HepG2 (cell line): Measurements from ENCODE around the gene UBAC1. TPM values are rescaled to one million over a fixed set of nuclear protein-coding genes. Genes with fewer than 3 reads are reported as not detected.

Source experiments
- ARNT ChIP-seq: fragments of 450-650 bp; IDR thresholded peaks from 2 replicates; pipeline ENCODE4 v1.6.1; 2017
- DPF2 ChIP-seq: sonication (generic); formaldehyde crosslinking; IDR thresholded peaks from 2 replicates; pipeline ENCODE4 v1.4.0; 2020; ENCODE audit warnings: mild to moderate bottlenecking, low read depth, missing genetic modification reagents, borderline replicate concordance
- DR1 ChIP-seq: sonication (generic); formaldehyde crosslinking; IDR thresholded peaks from 2 replicates; pipeline ENCODE4 v1.8.0; 2021; ENCODE audit warnings: mild to moderate bottlenecking, missing genetic modification reagents, inconsistent platforms
- ELF1 ChIP-seq: sonication (generic); formaldehyde crosslinking; IDR thresholded peaks from 2 replicates; pipeline ENCODE4 v1.4.0; 2020; ENCODE audit warnings: missing genetic modification reagents
- EP300 ChIP-seq, 3 experiments: sonication (generic) in 1 of 3; formaldehyde crosslinking in 1 of 3; IDR thresholded peaks; 2 replicates each; pipeline versions ENCODE4 v1.5.1 to v1.6.1; 2011 to 2020; ENCODE audit warnings: low read depth in 2 of 3, low read length in 2 of 3, borderline replicate concordance in 1 of 3, improper control_type of control experiment in 1 of 3, mild to moderate bottlenecking in 1 of 3, missing genetic modification reagents in 1 of 3, moderate library complexity in 1 of 3
- GTF3A ChIP-seq: sonication (generic); formaldehyde crosslinking; conservative IDR thresholded peaks from 2 replicates; pipeline ENCODE4 v1.4.0; 2020; ENCODE audit warnings: mild to moderate bottlenecking, missing genetic modification reagents
- KLF6 ChIP-seq: IDR thresholded peaks from 2 replicates; pipeline ENCODE4 v1.8.0; 2016; ENCODE audit warnings: missing biosample characterization, missing genetic modification reagents
- NR2F1 ChIP-seq, 2 experiments: fragments of 450-650 bp in 1 of 2; formaldehyde crosslinking in 1 of 2; IDR thresholded peaks; 2 replicates each; pipeline versions ENCODE4 v1.5.0 to v1.6.1; 2016 to 2020; ENCODE audit warnings: mild to moderate bottlenecking in 1 of 2, missing compliant biosample characterization in 1 of 2, missing genetic modification reagents in 1 of 2, moderate library complexity in 1 of 2
- POGZ ChIP-seq: sonication (generic); formaldehyde crosslinking; IDR thresholded peaks from 2 replicates; pipeline ENCODE4 v1.4.0; 2020; ENCODE audit warnings: mild to moderate bottlenecking, missing genetic modification reagents
- RAD51 ChIP-seq: fragments of 450-650 bp; IDR thresholded peaks from 2 replicates; pipeline ENCODE4 v1.6.1; 2016; ENCODE audit warnings: borderline replicate concordance
- SNRNP70 ChIP-seq: fragments of 200-400 bp; formaldehyde crosslinking; IDR thresholded peaks from 2 replicates; pipeline ENCODE4 v1.6.1; 2017; ENCODE audit warnings: mild to moderate bottlenecking, low read depth, low read length, moderate library complexity
- THYN1 ChIP-seq: sonication (generic); formaldehyde crosslinking; IDR thresholded peaks from 2 replicates; pipeline ENCODE4 v1.8.1; 2023; ENCODE audit warnings: low read depth, mild to moderate bottlenecking, moderate library complexity, missing genetic modification reagents, borderline replicate concordance
- TOPORS ChIP-seq: sonication (generic); formaldehyde crosslinking; IDR thresholded peaks from 2 replicates; pipeline ENCODE4 v1.8.0; 2023; ENCODE audit warnings: mild to moderate bottlenecking, missing genetic modification reagents
- ZBTB38 ChIP-seq: sonication (generic); formaldehyde crosslinking; IDR thresholded peaks from 2 replicates; pipeline ENCODE4 v1.5.1; 2020; ENCODE audit warnings: mild to moderate bottlenecking, missing genetic modification reagents
- ZFP41 ChIP-seq: sonication (generic); formaldehyde crosslinking; IDR thresholded peaks from 2 replicates; pipeline ENCODE4 v1.4.0; 2020; ENCODE audit warnings: mild to moderate bottlenecking, missing genetic modification reagents, borderline replicate concordance
- ZNF205 ChIP-seq: IDR thresholded peaks from 2 replicates; pipeline ENCODE4 v1.6.1; 2018; ENCODE audit warnings: missing biosample characterization, missing genetic modification reagents
- ZNF274 ChIP-seq: sonication (generic); formaldehyde crosslinking; IDR thresholded peaks from 2 replicates; pipeline ENCODE4 v1.5.1; 2020; ENCODE audit warnings: mild to moderate bottlenecking, missing genetic modification reagents
- ZNF350 ChIP-seq: sonication (generic); formaldehyde crosslinking; IDR thresholded peaks from 2 replicates; pipeline ENCODE4 v1.4.0; 2020; ENCODE audit warnings: mild to moderate bottlenecking, low read depth, missing genetic modification reagents, borderline replicate concordance
- ZNF709 ChIP-seq: sonication (generic); formaldehyde crosslinking; IDR thresholded peaks from 2 replicates; pipeline ENCODE4 v1.5.0; 2020; ENCODE audit warnings: mild to moderate bottlenecking, missing genetic modification reagents
- ZSCAN21 ChIP-seq: sonication (generic); formaldehyde crosslinking; IDR thresholded peaks from 2 replicates; pipeline ENCODE4 v1.8.0; 2022; ENCODE audit warnings: mild to moderate bottlenecking, missing genetic modification reagents, moderate library complexity, borderline replicate concordance
- polyA plus RNA-seq, 8 experiments: library from polyadenylated mRNA; depleted of rRNA in 3 of 8; stranded (reverse) in 7 of 8; unstranded in 1 of 8; fragments of >200 nt; fragmentation: Illumina TruSeq in 4 of 8; extraction: Trizol in 4 of 8; gene quantifications; 2 replicates each; pipeline versions ENCODE4 v1.2.1 to v1.2.3, GENCODE V29; 2011 to 2016; ENCODE audit warnings: low read depth in 4 of 8, missing spikeins in 1 of 8, mixed read lengths in 1 of 8; ENCODE audit not compliant: insufficient read depth in 1 of 8
- total RNA-seq, 5 experiments: library from RNA; depleted of rRNA; stranded (reverse); fragments of >200 nt; fragmentation: Illumina TruSeq; extraction: Trizol; gene quantifications; 2 replicates each; pipeline ENCODE4 v1.2.3, GENCODE V29; 2016; ENCODE audit warnings: low read depth in 1 of 5
- TF ChIP-seq, protein P1 (sequence below): sonication (generic); formaldehyde crosslinking; IDR thresholded peaks from 2 replicates; pipeline ENCODE4 v1.4.0; 2020; ENCODE audit warnings: missing genetic modification reagents, borderline replicate concordance
- TF ChIP-seq, protein P2 (sequence below): IDR thresholded peaks from 2 replicates; pipeline ENCODE4 v1.6.1; 2016; ENCODE audit warnings: low read depth
- TF ChIP-seq, protein P3 (sequence below): sonication (generic); formaldehyde crosslinking; IDR thresholded peaks from 2 replicates; pipeline ENCODE4 v1.5.1; 2020; ENCODE audit warnings: missing genetic modification reagents, mild to moderate bottlenecking, borderline replicate concordance

Gene UBAC1
- total and polyA plus RNA-seq, 2 of the 13 experiments (the other 11 are each of a cell fraction or from before 2014, with no cell fraction given) = 32.2 to 34.1 TPM

DNA sequence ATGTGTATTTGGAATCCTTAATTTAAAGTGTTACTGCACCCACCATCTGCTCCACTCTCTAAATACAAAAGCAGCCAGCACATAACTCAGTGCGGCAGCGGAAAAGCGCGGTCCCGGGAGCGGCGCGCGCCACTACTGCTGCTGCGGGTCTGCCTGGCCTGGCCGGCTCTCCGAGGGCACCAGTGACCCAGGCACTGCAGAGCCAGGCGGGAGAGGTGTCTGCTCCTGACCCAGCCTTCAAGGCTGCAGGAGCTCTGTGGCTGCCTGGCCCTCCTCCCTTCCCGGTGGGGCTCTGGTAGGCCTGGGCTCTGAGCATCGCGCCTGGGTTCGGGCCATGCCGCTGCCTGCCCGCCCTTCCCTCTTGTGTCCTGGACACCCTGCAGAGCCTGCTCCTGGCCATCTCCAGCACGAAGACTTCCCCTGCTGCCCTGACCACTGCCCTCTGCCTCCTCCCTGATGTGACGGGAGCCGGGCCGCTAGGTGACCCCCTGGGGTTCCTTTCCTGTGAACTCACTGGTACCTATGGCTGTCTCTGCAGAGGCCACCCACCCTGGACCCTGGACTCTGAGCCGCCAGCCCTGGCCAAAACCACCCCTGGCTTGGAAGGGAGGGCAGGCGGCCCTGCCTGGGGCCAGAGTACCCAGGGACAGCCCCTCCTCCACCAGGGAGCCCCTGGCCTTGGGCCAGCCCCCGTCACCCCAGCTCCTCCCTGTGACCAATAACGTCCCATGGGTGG, 32.8 kb upstream of the UBAC1 start (continued):
- TF ChIP-seq, protein P1, sequence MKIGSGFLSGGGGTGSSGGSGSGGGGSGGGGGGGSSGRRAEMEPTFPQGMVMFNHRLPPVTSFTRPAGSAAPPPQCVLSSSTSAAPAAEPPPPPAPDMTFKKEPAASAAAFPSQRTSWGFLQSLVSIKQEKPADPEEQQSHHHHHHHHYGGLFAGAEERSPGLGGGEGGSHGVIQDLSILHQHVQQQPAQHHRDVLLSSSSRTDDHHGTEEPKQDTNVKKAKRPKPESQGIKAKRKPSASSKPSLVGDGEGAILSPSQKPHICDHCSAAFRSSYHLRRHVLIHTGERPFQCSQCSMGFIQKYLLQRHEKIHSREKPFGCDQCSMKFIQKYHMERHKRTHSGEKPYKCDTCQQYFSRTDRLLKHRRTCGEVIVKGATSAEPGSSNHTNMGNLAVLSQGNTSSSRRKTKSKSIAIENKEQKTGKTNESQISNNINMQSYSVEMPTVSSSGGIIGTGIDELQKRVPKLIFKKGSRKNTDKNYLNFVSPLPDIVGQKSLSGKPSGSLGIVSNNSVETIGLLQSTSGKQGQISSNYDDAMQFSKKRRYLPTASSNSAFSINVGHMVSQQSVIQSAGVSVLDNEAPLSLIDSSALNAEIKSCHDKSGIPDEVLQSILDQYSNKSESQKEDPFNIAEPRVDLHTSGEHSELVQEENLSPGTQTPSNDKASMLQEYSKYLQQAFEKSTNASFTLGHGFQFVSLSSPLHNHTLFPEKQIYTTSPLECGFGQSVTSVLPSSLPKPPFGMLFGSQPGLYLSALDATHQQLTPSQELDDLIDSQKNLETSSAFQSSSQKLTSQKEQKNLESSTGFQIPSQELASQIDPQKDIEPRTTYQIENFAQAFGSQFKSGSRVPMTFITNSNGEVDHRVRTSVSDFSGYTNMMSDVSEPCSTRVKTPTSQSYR (CRISPR knock-in tag) = peak; percentile 92
- peak; percentile 81 for TF ChIP-seq ZNF274 (CRISPR knock-in tag)
- no peak for TF ChIP-seq RAD51
- peak; percentile 38; the same call in 1 of the 2 replicates for TF ChIP-seq TOPORS (CRISPR knock-in tag)
- TF ChIP-seq DR1 (CRISPR knock-in tag) = peak; percentile 80; the same call in 1 of the 2 replicates
- peak; percentile 47; the same call in 1 of the 2 replicates for TF ChIP-seq ZFP41
- TF ChIP-seq EP300 (IDR thresholded peaks at IDR 0.05; ENCODE audit: low read depth in 2 of 2, low read length in 2 of 2) = peak in 1 of 2 experiments; percentile 70; a peak in 2 of 4 replicates
- peak; percentile 57 for TF ChIP-seq EP300 (CRISPR knock-in tag; IDR thresholded peaks at IDR 0.05; ENCODE audit: borderline replicate concordance)
- TF ChIP-seq, protein P2, sequence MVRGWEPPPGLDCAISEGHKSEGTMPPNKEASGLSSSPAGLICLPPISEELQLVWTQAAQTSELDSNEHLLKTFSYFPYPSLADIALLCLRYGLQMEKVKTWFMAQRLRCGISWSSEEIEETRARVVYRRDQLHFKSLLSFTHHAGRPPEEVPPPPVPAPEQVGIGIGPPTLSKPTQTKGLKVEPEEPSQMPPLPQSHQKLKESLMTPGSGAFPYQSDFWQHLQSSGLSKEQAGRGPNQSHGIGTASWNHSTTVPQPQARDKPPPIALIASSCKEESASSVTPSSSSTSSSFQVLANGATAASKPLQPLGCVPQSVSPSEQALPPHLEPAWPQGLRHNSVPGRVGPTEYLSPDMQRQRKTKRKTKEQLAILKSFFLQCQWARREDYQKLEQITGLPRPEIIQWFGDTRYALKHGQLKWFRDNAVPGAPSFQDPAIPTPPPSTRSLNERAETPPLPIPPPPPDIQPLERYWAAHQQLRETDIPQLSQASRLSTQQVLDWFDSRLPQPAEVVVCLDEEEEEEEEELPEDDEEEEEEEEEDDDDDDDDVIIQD (CRISPR knock-in tag) = no peak
- TF ChIP-seq THYN1 (CRISPR knock-in tag) = 0 out of 2 replicates have a peak, but pooled peaks have one; percentile 34
- no peak for TF ChIP-seq ZNF709 (CRISPR knock-in tag)
- TF ChIP-seq ZBTB38 (CRISPR knock-in tag) = peak; percentile 92
- TF ChIP-seq ZNF350 (CRISPR knock-in tag) = peak; percentile 85
- TF ChIP-seq, protein P3, sequence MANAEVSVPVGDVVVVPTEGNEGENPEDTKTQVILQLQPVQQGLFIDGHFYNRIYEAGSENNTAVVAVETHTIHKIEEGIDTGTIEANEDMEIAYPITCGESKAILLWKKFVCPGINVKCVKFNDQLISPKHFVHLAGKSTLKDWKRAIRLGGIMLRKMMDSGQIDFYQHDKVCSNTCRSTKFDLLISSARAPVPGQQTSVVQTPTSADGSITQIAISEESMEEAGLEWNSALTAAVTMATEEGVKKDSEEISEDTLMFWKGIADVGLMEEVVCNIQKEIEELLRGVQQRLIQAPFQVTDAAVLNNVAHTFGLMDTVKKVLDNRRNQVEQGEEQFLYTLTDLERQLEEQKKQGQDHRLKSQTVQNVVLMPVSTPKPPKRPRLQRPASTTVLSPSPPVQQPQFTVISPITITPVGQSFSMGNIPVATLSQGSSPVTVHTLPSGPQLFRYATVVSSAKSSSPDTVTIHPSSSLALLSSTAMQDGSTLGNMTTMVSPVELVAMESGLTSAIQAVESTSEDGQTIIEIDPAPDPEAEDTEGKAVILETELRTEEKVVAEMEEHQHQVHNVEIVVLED (CRISPR knock-in tag) = peak; percentile 70; the same call in 1 of the 2 replicates
- TF ChIP-seq DPF2 (CRISPR knock-in tag) = peak; percentile 27; the same call in 1 of the 2 replicates
- peak; percentile 64 for TF ChIP-seq POGZ (CRISPR knock-in tag)
- TF ChIP-seq ZNF205 (CRISPR knock-in tag) = no peak; the same call in 1 of the 2 replicates
- TF ChIP-seq ZSCAN21 (CRISPR knock-in tag) = peak; percentile 80
- TF ChIP-seq ARNT = no peak
- TF ChIP-seq GTF3A (CRISPR knock-in tag) = no peak
- peak; percentile 61; the same call in 1 of the 2 replicates for TF ChIP-seq KLF6 (CRISPR knock-in tag)
- peak; percentile 43; the same call in 1 of the 2 replicates for TF ChIP-seq ELF1 (CRISPR knock-in tag)
- TF ChIP-seq NR2F1 (CRISPR knock-in tag; IDR thresholded peaks at IDR 0.05) = no peak; a peak in 3 of 4 replicates
- no peak for TF ChIP-seq SNRNP70
